Measurements from ENCODE around the gene SSH2. TPM values are rescaled to one million over a fixed set of nuclear protein-coding genes. Genes with fewer than 3 reads are reported as not detected.
"Not testable (repeated sequence)": the region's sequence is repeated elsewhere in the genome, so short reads cannot be mapped to it uniquely, and the experiment has no call there.

Gene SSH2
- total RNA-seq, 1 experiment from 2014 or later = 2.8 TPM

DNA sequence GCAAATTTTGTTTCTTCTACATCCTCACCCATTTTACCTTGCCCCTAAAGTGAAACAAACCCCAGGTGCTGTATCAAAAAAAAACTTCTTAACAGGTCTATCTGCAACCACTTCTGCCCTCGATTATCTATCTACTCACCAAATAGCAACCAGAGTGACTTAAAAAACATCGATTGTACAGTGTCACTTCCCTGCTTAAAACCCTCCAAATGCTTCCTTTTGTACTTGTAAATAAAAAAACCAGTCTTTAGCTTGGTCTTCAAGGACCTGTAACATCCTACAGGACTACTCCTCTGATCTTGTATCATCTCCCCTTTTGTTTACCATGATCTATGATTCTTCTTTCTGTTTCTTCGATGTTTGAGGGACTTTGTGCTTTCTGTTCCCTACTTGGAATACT is 224.6 kb downstream of the SSH2 start:
- H3K9me3 ChIP-seq = no peaks in the 10 kb centered on the region
- DNase-seq = no peak
- no peaks in the 10 kb centered on the region for H3K27me3 ChIP-seq
- no peaks in the 10 kb centered on the region; the same call in 1 of the 2 replicates for H3K36me3 ChIP-seq
- no peak overlapping the region for H3K4me3 ChIP-seq

DNA sequence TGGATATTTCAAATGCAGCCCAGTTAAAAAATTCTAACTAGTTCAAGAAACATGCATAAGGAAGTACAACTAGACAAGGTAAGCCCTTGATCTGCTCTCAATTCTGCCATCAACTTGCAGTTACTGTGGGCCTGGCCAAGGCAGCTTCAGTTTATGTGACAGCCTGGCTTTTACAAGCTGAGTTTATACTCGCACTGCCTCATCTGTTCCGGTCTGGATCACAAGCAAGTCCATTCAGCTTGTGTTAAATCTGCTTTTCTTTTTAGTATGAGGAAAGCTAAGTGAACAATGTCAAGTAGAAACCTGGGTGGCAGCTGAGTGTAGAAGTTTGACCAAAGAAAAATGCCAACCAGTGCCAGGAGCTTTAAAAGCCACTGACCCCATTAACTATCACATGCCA is 230.7 kb downstream of the SSH2 start:
- Histone ChIP-seq H3K27me3 (no peaks in the 10 kb centered on the region), H3K9me3 (no peaks in the 10 kb centered on the region), H3K4me3 (no peak overlapping the region), H3K36me3 (no peaks in the 10 kb centered on the region; the same call in 1 of the 2 replicates)
- no peak for DNase-seq

DNA sequence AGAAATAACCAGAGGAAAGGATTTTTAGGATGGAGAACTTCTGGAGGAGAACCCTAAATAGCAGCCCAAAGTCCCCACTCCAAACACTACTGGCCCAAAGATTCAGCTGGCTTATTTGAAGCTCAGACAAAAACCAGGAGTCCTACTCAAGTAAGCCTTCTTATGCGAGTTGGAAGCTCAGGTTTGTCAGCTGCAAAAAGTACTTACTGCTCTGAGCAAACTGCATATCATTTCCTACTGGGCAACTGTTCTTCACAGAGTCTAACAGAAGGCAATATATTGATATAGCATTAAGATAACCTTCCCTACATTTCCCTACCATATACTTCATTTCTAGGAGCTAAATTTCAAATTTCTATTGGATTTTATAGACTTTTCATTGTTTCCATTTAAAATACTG is 231.2 kb downstream of the SSH2 start:
- Histone ChIP-seq H3K4me3 (no peak overlapping the region), H3K27me3 (no peaks in the 10 kb centered on the region), H3K36me3 (no peaks in the 10 kb centered on the region; the same call in 1 of the 2 replicates), H3K9me3 (no peaks in the 10 kb centered on the region)
- no peak for DNase-seq

DNA sequence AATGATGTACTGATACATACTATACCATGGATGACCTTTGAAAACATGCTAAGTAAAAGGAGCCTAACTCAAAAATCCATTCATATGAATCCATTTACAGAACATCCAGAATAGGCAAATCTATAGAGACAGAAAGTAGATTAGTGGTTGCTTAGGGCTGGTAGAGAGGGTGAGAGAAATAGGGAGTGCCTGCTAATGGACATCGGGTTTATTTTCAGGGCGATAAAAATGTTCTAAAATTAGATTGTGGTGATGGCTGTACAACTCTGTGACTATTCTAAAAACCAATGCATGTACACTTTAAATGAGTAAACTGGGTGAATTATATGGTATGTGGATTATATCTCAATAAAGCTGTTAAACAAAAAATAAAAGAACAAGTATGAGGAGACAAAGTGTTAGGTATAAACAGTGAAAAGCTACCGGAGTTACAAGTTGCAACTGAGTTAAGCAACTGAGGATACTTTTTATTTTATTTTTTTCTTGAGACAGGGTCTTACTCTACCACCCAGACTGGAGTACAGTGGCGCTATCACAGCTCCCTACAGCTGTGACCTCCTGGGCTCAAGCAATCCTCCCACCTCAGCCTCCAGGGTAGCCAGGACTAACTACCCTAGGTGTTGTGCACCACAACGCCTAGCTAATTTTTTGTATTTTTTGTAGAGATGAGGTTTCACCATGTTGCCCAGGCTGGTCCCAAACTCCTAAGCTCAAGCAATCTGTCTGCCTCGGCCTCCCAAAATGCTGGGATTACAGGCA is 231.8 kb downstream of the SSH2 start:
- no peak for DNase-seq
- Histone ChIP-seq H3K27me3 (no peaks in the 10 kb centered on the region), H3K36me3 (no peaks in the 10 kb centered on the region), H3K9me3 (no peaks in the 10 kb centered on the region), H3K4me3 (no peak overlapping the region)

DNA sequence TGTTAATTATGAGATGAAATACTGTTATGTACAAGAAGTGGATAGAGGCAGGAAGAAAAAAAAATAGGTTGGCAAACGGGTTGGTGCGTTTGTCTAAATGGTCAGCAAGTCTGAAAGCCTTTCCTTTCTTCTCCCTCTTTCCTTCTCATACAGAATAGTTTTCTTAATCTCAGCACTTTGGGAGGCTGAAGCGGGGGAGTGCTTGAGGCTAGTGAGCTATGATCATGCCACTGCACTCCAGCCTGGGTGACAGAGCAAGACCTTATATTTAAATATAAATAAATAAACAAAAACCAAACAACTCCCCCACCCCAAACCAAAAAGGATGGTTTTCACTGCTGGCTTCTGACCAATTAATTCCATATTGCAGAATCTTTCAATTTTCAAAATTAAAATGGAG is 232.7 kb downstream of the SSH2 start:
- Histone ChIP-seq H3K36me3 (no peaks in the 10 kb centered on the region), H3K9me3 (no peaks in the 10 kb centered on the region), H3K4me3 (no peak overlapping the region), H3K27me3 (no peaks in the 10 kb centered on the region)
- no peak for DNase-seq

DNA sequence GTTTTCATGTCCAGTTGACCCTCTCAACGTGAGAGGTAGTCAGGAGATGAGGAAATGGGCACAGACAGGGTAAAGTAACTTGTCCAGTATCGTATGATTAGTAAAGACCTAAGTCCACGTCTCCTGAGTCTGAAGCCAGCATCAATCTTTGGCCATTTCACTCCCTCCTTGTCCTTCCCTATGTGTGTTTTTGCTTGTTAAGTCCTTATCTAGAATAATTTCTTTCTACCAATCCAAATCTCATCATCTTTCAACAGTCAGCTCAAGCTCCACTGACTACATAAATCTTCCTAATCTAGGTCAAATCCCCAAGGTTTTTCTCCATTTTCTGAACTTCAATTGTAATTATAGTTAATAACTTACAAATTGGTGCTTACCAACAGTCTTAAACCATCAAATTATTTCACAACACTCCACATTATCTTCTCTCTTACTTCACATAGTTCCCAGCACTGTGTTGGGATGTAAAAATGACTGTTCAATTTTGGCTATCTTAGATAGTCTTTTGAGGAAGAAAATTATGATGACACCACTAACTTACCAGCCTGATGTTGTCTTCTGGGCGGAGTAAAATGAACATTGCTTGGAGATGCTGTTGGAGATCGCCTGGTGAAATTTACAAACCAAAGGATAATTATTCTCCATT is 235.0 kb downstream of the SSH2 start:
- Histone ChIP-seq H3K36me3 (no peaks in the 10 kb centered on the region), H3K9me3 (no peaks in the 10 kb centered on the region), H3K4me3 (no peak overlapping the region), H3K27me3 (no peaks in the 10 kb centered on the region)
- no peak for DNase-seq

DNA sequence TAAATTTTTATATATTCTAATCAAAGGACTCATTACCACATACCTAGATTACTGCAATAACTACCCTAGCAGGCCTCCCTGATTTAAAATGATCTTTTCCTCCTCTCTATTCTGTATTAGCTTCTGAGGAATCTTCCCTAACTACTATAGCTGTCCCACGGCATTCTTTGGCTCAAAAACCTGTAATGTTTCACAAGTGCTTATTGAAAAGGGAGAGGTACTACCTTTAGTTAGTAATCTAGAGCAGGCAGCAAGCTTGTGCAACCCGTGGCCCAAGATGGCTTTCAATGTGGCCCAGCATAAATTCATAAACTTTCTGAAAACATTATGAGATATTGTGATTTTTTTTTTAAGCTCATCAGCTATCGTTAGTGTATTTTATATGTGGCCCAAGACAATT is 236.3 kb downstream of the SSH2 start:
- no peak for DNase-seq
- no peaks in the 10 kb centered on the region for H3K27me3 ChIP-seq
- no peaks in the 10 kb centered on the region for H3K36me3 ChIP-seq
- no peaks in the 10 kb centered on the region for H3K9me3 ChIP-seq
- no peak overlapping the region for H3K4me3 ChIP-seq

DNA sequence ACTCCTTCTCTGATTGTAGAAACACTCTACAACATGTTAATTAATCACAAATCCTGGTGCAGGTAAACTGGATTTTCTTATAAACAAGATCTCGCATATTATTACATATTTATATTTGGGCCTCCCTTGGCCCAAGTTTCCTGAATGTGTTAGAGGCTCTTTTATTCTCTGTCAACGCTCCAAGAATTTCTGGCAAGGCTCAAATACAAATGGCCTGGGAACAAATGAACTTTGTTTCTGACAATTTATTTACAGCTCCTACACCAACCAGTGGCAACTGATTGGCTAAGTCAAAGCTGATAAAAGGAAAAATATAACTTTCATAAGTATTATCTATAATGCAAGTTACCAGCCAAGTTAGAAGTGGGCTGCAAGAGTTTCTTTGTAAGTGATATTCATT is 242.4 kb downstream of the SSH2 start:
- Histone ChIP-seq H3K9me3 (no peaks in the 10 kb centered on the region), H3K4me3 (no peak overlapping the region), H3K36me3 (no peaks in the 10 kb centered on the region), H3K27me3 (no peaks in the 10 kb centered on the region)
- DNase-seq = no peak

DNA sequence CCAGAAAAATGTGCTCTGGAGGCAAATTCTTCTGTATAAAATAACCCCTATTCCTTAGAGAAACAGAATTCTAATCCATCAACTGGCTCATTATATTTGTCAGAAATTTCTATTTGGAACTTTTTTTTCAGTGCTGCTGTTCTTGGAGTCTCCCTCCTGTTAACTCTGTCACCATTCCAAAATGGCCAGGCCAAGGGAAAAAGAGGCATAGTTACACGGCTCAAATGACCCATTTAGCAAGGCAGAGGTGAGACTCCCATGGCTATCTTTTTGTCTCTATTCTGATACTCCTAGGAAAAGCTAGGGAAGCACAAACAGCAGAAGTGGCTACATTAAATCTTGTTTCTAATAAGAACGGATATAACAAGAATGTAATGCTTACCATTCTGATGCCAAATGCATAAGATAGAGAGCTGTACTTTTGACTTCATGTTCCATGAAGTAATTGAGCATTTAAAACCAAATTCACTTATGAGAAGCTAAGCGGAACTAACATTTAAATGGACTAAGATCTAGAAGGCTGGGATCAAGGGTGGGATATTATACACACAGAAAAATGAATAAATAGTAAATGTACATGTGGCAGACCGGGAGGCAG is 242.9 kb downstream of the SSH2 start:
- no peak for DNase-seq
- H3K36me3 ChIP-seq = no peaks in the 10 kb centered on the region
- no peaks in the 10 kb centered on the region for H3K9me3 ChIP-seq
- H3K4me3 ChIP-seq = no peak overlapping the region
- no peaks in the 10 kb centered on the region for H3K27me3 ChIP-seq

DNA sequence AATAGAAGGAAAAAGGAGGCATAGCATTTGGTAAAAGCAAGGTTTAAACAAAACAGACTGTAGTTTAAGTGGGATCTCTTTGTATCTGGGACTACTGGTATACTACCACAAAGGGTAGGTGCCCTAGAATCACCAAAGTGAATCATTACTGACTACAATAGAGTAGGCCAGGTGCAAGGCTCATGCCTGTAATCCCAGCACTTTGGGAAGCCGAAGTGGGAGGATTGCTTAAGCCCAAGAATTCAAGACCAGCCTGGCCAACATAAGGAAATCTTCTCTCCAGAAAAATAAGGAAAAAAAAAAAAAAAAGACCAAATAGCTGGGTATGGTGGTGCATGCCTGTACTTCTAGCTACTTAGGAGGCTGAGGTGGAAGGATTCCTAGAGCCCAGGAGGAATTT is 246.5 kb downstream of the SSH2 start:
- H3K36me3 ChIP-seq = no peaks in the 10 kb centered on the region
- no peaks in the 10 kb centered on the region for H3K9me3 ChIP-seq
- H3K27me3 ChIP-seq = no peaks in the 10 kb centered on the region
- no peak overlapping the region for H3K4me3 ChIP-seq
- no peak for DNase-seq

DNA sequence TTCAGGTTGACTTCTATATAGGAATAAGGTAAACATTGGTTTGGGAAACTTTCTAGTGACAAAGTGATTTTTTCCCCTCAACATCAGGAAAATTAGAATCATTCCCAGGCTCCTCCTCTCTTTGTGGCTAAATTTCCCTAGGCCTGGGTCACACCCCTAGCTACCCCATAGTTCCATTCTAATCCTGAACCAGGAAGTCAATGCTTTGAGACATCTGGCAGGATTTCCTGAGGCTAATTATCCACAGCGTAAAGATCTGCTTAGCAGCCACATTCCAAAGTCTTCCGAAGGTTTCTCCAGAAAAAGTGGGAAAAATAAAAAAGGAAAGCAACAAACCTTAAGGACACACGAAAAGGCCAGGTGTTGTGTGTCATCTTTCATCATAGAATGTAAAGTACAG is 247.0 kb downstream of the SSH2 start:
- H3K27me3 ChIP-seq = no peaks in the 10 kb centered on the region
- no peak for DNase-seq
- H3K9me3 ChIP-seq = no peaks in the 10 kb centered on the region
- no peaks in the 10 kb centered on the region for H3K36me3 ChIP-seq
- no peak overlapping the region for H3K4me3 ChIP-seq

DNA sequence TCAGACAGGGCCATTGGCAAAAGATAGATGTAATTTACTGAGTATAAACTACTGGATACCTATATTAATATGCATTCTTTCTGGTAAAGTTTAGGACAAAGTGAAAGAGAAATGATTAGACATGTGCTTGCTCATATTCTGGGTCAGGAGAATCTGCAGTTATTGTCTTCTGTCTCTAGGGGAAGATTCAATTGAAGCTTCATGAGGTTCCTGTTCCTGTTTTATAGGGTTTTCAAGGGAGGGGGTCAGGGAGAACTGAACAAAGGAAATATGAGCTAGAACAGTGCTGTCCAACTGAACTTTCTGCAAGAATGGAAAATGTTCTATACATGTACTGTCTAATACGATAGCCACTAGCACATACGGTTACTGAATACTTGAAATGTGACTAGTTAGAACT is 248.0 kb downstream of the SSH2 start:
- Histone ChIP-seq H3K36me3 (no peaks in the 10 kb centered on the region), H3K4me3 (no peak overlapping the region), H3K9me3 (no peaks in the 10 kb centered on the region), H3K27me3 (no peaks in the 10 kb centered on the region)
- no peak for DNase-seq

DNA sequence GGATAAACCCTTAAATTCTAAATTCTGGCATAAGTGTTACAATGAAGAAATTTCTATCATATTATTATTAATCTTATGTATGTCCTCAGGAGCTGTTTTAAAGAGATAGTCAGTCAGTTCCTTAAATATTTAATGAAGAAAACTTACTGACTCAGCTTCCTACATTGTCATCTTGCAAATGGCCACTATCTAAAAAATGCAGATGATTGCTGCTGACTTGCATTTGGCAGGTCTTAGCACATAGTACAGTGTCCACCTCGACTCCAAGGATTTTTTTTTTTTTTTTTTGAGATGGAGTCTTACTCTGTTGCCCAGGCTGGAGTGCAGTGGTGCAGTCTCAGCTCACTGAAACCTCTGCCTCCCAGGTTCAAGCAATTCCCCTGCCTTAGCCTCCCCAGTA is 252.2 kb downstream of the SSH2 start:
- H3K36me3 ChIP-seq = no peaks in the 10 kb centered on the region; the same call in 1 of the 2 replicates

DNA sequence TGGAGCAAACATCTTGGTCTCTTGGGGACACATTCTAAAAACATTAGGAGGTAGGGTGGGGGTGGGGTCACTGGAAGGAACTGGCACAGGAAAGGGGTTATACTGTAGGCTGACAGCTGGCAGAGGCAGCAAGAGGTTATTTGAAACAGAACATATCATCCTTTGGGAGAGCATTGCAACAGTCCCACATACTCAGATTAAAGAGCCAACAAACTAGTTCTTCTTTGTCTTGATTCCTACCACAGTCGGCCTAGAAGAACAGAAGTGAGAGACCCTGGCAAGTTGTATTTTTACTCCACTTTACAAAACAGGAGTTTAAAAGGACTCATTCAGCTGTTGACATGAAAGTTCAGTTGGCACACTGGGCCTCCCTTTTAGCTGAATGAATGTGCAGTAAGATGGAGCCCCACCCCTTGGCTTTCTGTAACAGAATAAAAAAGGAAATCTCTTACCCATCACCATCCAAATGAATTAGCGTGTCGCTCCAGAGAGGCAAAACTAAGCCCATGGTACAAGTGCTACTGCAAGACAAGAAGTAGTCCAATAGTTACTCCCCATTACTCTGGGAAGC is 252.7 kb downstream of the SSH2 start:
- Histone ChIP-seq H3K36me3 (no peaks in the 10 kb centered on the region; the same call in 1 of the 2 replicates), H3K9me3 (no peaks in the 10 kb centered on the region), H3K27me3 (no peaks in the 10 kb centered on the region), H3K4me3 (no peak overlapping the region)
- no peak for DNase-seq

More for the DNA sequence above, 252.2 kb downstream of the SSH2 start:
- Histone ChIP-seq H3K4me3 (no peak overlapping the region), H3K27me3 (no peaks in the 10 kb centered on the region), H3K9me3 (no peaks in the 10 kb centered on the region)
- DNase-seq = no peak

DNA sequence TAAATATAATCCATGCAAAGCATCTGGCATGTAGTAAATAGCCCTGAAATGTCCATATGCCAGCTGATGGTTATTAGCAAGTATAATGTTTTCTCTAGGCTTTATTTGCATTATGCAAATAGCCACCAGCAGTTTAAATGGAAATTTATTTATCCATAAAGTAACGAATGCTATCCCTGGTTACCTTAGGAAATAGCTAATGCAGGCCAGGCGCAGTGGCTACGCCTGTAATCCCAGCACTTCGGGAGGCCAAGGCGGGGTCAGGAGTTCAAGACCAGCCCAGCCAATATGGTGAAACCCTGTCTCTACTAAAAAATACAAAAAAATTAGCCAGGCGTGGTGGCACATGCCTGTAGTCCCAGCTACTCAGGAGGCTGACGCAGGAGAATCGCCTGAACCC is 254.1 kb downstream of the SSH2 start:
- DNase-seq, H3K4me3 ChIP-seq, H3K9me3 ChIP-seq, H3K27me3 ChIP-seq, H3K36me3 ChIP-seq: not testable (repeated sequence)

DNA sequence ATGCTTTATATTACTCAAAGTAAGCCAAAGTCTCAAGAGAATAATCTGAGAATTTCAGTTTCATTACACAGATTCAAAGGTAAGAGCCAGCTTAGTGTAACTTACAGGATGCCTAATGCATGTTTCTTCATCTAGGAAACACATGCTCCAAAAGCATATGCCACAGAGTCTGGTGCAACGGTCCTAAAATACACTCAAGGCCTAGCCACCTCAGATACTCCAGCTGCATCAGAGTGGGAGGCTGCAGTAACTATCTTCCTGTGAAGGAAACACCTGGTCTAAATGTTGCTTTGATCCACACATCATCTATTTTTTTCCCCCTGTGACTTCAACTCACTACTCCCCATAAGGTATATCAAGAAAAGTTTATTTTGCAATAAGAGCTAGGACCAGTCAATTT is 255.7 kb downstream of the SSH2 start:
- H3K36me3 ChIP-seq = no peaks in the 10 kb centered on the region; the same call in 1 of the 2 replicates

DNA sequence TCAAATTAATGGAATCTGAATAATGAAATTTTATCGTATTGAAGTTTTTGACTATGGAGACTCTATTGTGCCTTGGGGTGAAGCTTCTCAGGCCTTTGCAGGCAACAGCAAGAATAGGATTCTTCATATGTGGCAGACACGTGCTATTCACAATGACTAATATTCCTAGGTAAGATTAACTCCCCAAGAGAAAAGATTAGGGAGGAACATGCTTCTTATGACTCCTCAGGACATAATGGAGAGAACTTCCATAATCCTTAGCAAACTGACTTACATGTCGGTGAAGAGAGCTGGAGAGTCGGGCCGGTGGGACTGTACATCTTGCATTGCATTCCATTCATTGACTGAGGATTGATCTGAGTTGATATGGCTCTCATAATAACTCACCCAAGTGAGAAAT is 258.4 kb downstream of the SSH2 start:
- no peaks in the 10 kb centered on the region for H3K27me3 ChIP-seq
- no peak overlapping the region for H3K4me3 ChIP-seq
- no peaks in the 10 kb centered on the region for H3K9me3 ChIP-seq
- H3K36me3 ChIP-seq = peaks cover 5% of the 10 kb centered on the region; the same call in 1 of the 2 replicates
- DNase-seq = no peak

More for the DNA sequence above, 255.7 kb downstream of the SSH2 start:
- Histone ChIP-seq H3K4me3 (no peak overlapping the region), H3K27me3 (no peaks in the 10 kb centered on the region), H3K9me3 (no peaks in the 10 kb centered on the region)
- DNase-seq = no peak

Measured in MG63 (cell line).